ENCODE measurements around the gene ADAM15.
A peak's percentile ranks its signal among the peaks of the same experiment; 100 is the strongest.

Gene ADAM15

DNA sequence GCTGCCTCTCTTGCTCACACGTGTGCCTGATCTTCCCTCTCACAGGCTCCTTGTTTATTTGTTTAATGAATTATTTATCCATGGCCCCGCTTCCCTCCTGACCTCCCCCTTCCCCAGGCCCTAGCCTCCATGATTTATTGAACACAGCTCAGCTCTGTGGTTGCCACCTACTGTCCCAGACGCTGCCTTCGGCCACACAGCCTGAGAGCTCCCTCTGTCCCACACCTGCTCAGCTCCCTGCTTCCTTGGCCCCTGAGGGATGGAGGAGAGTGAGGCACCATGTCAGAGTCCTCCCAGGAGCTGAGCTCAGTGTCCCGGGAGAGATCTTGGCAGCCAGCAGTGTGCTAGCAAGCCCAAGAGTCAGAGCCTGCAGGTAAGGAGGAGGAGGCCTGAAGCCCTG, 24.4 kb downstream of the ADAM15 start (continued):
- TF ChIP-seq PRDM10 (tag by site-specific recombination; IDR thresholded peaks at IDR 0.05) (no peak; the same call in 1 of the 2 replicates), BCL11B (tag by site-specific recombination; IDR thresholded peaks at IDR 0.05; ENCODE audit: low read depth) (no peak), ZNF416 (tag by site-specific recombination; IDR thresholded peaks at IDR 0.05) (no peak), CTCF (tag by site-specific recombination; IDR thresholded peaks at IDR 0.05) (no peak; the same call in 1 of the 2 replicates), SP2 (tag by site-specific recombination; IDR thresholded peaks at IDR 0.05) (no peak), ZNF223 (tag by site-specific recombination; IDR thresholded peaks at IDR 0.05) (no peak), ZNF792 (tag by site-specific recombination; IDR thresholded peaks at IDR 0.05) (no peak), OVOL3 (tag by site-specific recombination; IDR thresholded peaks at IDR 0.05) (no peak), ZNF426 (tag by site-specific recombination; IDR thresholded peaks at IDR 0.05) (no peak), ZNF335 (tag by site-specific recombination; conservative IDR thresholded peaks at IDR 0.05) (peak; percentile 43), ZNF26 (tag by site-specific recombination; IDR thresholded peaks at IDR 0.05) (no peak), ZNF658 (tag by site-specific recombination; IDR thresholded peaks at IDR 0.05) (no peak), ZNF529 (tag by site-specific recombination; IDR thresholded peaks at IDR 0.05; ENCODE audit: insufficient replicate concordance) (no peak), ZNF670 (tag by site-specific recombination; IDR thresholded peaks at IDR 0.05; ENCODE audit: low read depth) (no peak), ZNF776 (tag by site-specific recombination; IDR thresholded peaks at IDR 0.05; ENCODE audit: borderline replicate concordance) (no peak), ZNF394 (tag by site-specific recombination; IDR thresholded peaks at IDR 0.05; ENCODE audit: borderline replicate concordance) (no peak), ZNF311 (tag by site-specific recombination; IDR thresholded peaks at IDR 0.05; ENCODE audit: borderline replicate concordance) (no peak), ZSCAN16 (tag by site-specific recombination; IDR thresholded peaks at IDR 0.05) (no peak), SP3 (tag by site-specific recombination; IDR thresholded peaks at IDR 0.05) (no peak), ZBTB1 (tag by site-specific recombination; IDR thresholded peaks at IDR 0.05) (no peak), ZBTB10 (tag by site-specific recombination; IDR thresholded peaks at IDR 0.05) (no peak), ZBTB21 (tag by site-specific recombination; IDR thresholded peaks at IDR 0.05) (no peak), REPIN1 (tag by site-specific recombination; IDR thresholded peaks at IDR 0.05; ENCODE audit: low read depth) (no peak), ZNF398 (tag by site-specific recombination; IDR thresholded peaks at IDR 0.05) (peak; percentile 79), ELK4 (IDR thresholded peaks at IDR 0.05; ENCODE audit: borderline replicate concordance, low read depth, low read length) (no peak), ZNF324 (tag by site-specific recombination; IDR thresholded peaks at IDR 0.05) (no peak), ZNF174 (tag by site-specific recombination; IDR thresholded peaks at IDR 0.05) (no peak), ZNF701 (tag by site-specific recombination; IDR thresholded peaks at IDR 0.05) (no peak)

Measured in HEK293 (cell line).